ENCODE data around the gene BMP7. TPM values are rescaled to one million over a fixed set of nuclear protein-coding genes. Genes with fewer than 3 reads are reported as not detected.

Gene BMP7
- total and polyA plus RNA-seq, 2 experiments from 2014 or later = 130 to 276 TPM

DNA sequence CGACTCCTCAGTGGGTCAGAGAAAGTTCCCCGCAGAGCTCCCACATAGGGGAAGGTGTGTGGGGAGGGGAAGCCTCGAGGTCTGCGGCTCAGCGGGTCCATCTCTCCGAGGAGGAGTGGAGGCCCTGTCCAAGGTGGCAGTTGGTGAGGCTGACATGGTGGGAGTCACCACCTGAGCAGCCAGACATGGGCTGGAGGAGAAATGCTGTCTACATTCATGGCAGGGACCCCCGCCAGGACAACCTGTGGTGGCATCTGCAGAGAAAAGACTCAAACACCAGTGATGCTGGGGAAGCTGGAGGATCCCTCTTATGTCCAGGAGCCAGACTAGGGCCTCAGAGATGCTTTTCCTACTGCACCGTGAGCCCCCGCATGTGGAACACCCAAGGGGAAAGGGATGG lies 49.8 kb downstream of the BMP7 start:
- TF ChIP-seq, protein P1, sequence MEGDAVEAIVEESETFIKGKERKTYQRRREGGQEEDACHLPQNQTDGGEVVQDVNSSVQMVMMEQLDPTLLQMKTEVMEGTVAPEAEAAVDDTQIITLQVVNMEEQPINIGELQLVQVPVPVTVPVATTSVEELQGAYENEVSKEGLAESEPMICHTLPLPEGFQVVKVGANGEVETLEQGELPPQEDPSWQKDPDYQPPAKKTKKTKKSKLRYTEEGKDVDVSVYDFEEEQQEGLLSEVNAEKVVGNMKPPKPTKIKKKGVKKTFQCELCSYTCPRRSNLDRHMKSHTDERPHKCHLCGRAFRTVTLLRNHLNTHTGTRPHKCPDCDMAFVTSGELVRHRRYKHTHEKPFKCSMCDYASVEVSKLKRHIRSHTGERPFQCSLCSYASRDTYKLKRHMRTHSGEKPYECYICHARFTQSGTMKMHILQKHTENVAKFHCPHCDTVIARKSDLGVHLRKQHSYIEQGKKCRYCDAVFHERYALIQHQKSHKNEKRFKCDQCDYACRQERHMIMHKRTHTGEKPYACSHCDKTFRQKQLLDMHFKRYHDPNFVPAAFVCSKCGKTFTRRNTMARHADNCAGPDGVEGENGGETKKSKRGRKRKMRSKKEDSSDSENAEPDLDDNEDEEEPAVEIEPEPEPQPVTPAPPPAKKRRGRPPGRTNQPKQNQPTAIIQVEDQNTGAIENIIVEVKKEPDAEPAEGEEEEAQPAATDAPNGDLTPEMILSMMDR (IDR thresholded peaks at IDR 0.05; ENCODE audit: low read depth, low read length) = no peak
- Histone ChIP-seq H3K4me3 (no peak overlapping the region), H3K27me3 (no peaks in the 10 kb centered on the region), H3K9me3 (ENCODE audit: low read depth) (no peaks in the 10 kb centered on the region), H3K36me3 (no peaks in the 10 kb centered on the region), H3K4me1 (ENCODE audit: low read depth) (peaks cover 21% of the 10 kb centered on the region), H3K27ac (no peak overlapping the region)
- DNase-seq (ENCODE audit: low read depth in 1 of 2, low spot score in 1 of 2) = no peak

DNA sequence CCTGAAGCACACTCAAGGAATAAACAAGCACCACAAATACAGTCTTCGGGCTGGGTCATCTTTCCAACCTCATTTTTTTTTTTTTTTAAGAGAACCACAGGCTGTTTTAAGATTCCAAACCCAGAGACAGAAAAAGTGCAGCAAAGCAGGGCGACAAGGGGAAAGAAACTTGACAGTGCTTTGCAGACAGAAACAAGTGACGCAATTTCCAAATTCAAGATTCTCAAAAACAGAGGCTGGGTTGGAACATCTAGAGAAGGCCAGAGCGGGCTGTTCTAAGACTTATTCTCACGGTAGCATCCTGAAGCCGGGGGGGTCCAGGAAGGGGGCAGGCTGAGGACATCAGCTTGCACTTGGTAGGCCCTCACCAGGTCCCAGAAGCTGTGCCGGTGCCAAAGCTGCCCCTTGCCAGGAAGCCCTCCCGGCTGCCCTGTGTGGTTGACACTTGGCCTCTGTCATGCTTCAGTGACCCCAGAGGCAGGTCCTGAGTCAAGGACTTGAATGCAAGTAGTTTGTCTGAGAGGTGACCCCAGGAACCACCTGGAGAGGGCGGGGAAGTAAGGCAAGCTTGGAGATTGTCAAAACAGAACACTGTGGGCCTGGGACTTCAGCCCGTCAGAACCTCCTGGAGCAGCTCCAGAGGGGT lies 50.5 kb downstream of the BMP7 start:
- H3K36me3 ChIP-seq = no peaks in the 10 kb centered on the region

DNA sequence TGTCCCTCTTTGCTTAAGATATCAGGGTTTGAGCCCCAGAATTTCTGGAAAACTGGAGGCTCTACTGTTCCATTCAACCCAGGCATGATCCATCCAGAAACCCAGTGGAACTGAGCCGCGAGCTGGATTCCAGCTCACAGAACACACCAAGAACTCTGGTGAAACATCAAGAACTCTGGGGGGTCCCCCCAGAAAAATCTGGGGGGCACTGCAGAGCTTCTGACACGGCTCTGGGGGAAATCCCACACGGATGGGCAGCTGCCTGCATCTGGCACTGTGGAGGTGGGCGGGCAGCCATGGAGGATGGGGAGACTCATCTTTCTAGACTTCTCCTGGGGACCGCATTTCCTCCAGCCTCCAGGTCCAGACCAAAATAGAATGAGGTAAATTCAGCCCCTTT lies 51.0 kb downstream of the BMP7 start:
- H3K27ac ChIP-seq = no peak overlapping the region
- no peak overlapping the region for H3K4me3 ChIP-seq
- H3K9me3 ChIP-seq (ENCODE audit: low read depth) = no peaks in the 10 kb centered on the region
- TF ChIP-seq, protein P1 (IDR thresholded peaks at IDR 0.05; ENCODE audit: low read depth, low read length) = no peak
- no peaks in the 10 kb centered on the region for H3K36me3 ChIP-seq
- DNase-seq (ENCODE audit: low read depth in 1 of 2, low spot score in 1 of 2) = no peak
- H3K27me3 ChIP-seq = no peaks in the 10 kb centered on the region
- H3K4me1 ChIP-seq (ENCODE audit: low read depth) = peaks cover 25% of the 10 kb centered on the region

More for the DNA sequence above, 50.5 kb downstream of the BMP7 start:
- Histone ChIP-seq H3K4me3 (no peak overlapping the region), H3K9me3 (ENCODE audit: low read depth) (no peaks in the 10 kb centered on the region), H3K27me3 (no peaks in the 10 kb centered on the region), H3K27ac (no peak overlapping the region), H3K4me1 (ENCODE audit: low read depth) (peaks cover 25% of the 10 kb centered on the region)
- no peak for DNase-seq (ENCODE audit: low read depth in 1 of 2, low spot score in 1 of 2)
- TF ChIP-seq, protein P1 (IDR thresholded peaks at IDR 0.05; ENCODE audit: low read depth, low read length) = no peak

- no peaks in the 10 kb centered on the region for H3K27me3 ChIP-seq
Measured at GRCh38 chr20:57214948-57215347, 51.5 kb downstream of the BMP7 start.

GRCh38 chr20:57214427-57214826 lies 52.0 kb downstream of the BMP7 start:
- Histone ChIP-seq H3K27me3 (no peaks in the 10 kb centered on the region), H3K4me3 (no peak overlapping the region), H3K36me3 (no peaks in the 10 kb centered on the region), H3K9me3 (ENCODE audit: low read depth) (no peaks in the 10 kb centered on the region), H3K27ac (no peak overlapping the region), H3K4me1 (ENCODE audit: low read depth) (peaks cover 25% of the 10 kb centered on the region)
- no peak for DNase-seq (ENCODE audit: low read depth in 1 of 2, low spot score in 1 of 2)
- TF ChIP-seq, protein P1 (IDR thresholded peaks at IDR 0.05; ENCODE audit: low read depth, low read length) = no peak

More at GRCh38 chr20:57214948-57215347, 51.5 kb downstream of the BMP7 start:
- H3K4me1 ChIP-seq (ENCODE audit: low read depth) = peaks cover 25% of the 10 kb centered on the region
- DNase-seq (ENCODE audit: low read depth in 1 of 2, low spot score in 1 of 2) = no peak
- no peaks in the 10 kb centered on the region for H3K36me3 ChIP-seq
- no peak overlapping the region for H3K4me3 ChIP-seq
- no peak overlapping the region for H3K27ac ChIP-seq
- no peaks in the 10 kb centered on the region for H3K9me3 ChIP-seq (ENCODE audit: low read depth)
- TF ChIP-seq, protein P1 (IDR thresholded peaks at IDR 0.05; ENCODE audit: low read depth, low read length) = no peak

All from cardiac muscle cell (in vitro differentiated cells and primary cell).